SK-N-SH treated with all-trans-retinoic acid at 6 μM for 48 hours (cell line): ENCODE results near the gene TNFRSF8.

Experiments used
- ATAC-seq: fragments of 200-7000 bp; cut with Tn5 transposase; 3 replicates; pipeline ENCODE4 v1.9.1; 2020; ENCODE audit warnings: mild to moderate bottlenecking, moderate library complexity
- BACH2 ChIP-seq: fragments of 250-450 bp; sonication (Bioruptor Pico); IDR thresholded peaks from 2 replicates; pipeline ENCODE4 v1.9.0; 2021; ENCODE audit warnings: mild to moderate bottlenecking, borderline replicate concordance
- CSDC2 ChIP-seq: fragments of 250-450 bp; sonication (Bioruptor Pico); IDR thresholded peaks from 2 replicates; pipeline ENCODE4 v1.5.0; 2020; ENCODE audit warnings: mild to moderate bottlenecking, moderate library complexity
- ESRRG ChIP-seq: fragments of 250-450 bp; sonication (Bioruptor Pico); IDR thresholded peaks from 2 replicates; pipeline ENCODE4 v1.6.1; 2021; ENCODE audit warnings: mild to moderate bottlenecking
- GLIS3 ChIP-seq: fragments of 250-450 bp; sonication (Bioruptor Pico); IDR thresholded peaks from 2 replicates; pipeline ENCODE4 v1.5.0; 2020; ENCODE audit warnings: mild to moderate bottlenecking, moderate library complexity
- ISL1 ChIP-seq: fragments of 250-450 bp; sonication (Bioruptor Pico); IDR thresholded peaks from 2 replicates; pipeline ENCODE4 v2.1.2; 2022; ENCODE audit warnings: mild to moderate bottlenecking, moderate library complexity
- OSR1 ChIP-seq: fragments of 250-450 bp; sonication (Bioruptor Pico); IDR thresholded peaks from 2 replicates; pipeline ENCODE4 v1.8.0; 2022; ENCODE audit warnings: moderate library complexity, mild to moderate bottlenecking, inconsistent platforms
- PPARA ChIP-seq: fragments of 250-450 bp; sonication (Bioruptor Pico); IDR thresholded peaks from 2 replicates; pipeline ENCODE4 v1.5.0; 2020; ENCODE audit warnings: mild to moderate bottlenecking, borderline replicate concordance
- RARB ChIP-seq: fragments of 250-450 bp; sonication (Bioruptor Pico); IDR thresholded peaks from 2 replicates; pipeline ENCODE4 v1.8.0; 2021; ENCODE audit warnings: mild to moderate bottlenecking, moderate library complexity
- TCF4 ChIP-seq: fragments of 250-450 bp; sonication (Bioruptor Pico); IDR thresholded peaks from 2 replicates; pipeline ENCODE4 v1.8.0; 2021; ENCODE audit warnings: mild to moderate bottlenecking, moderate library complexity, borderline replicate concordance
- ZFP3 ChIP-seq: fragments of 250-450 bp; sonication (Bioruptor Pico); IDR thresholded peaks from 2 replicates; pipeline ENCODE4 v1.5.0; 2020; ENCODE audit warnings: mild to moderate bottlenecking, moderate library complexity
- ZFP30 ChIP-seq: fragments of 450-650 bp; formaldehyde crosslinking; IDR thresholded peaks from 2 replicates; pipeline ENCODE4 v1.5.0; 2022; ENCODE audit warnings: mild to moderate bottlenecking, moderate library complexity
- ZNF70 ChIP-seq: fragments of 450-650 bp; formaldehyde crosslinking; IDR thresholded peaks from 2 replicates; pipeline ENCODE4 v1.5.0; 2020; ENCODE audit warnings: mild to moderate bottlenecking, moderate library complexity
- ZNF8 ChIP-seq: fragments of 450-650 bp; formaldehyde crosslinking; IDR thresholded peaks from 2 replicates; pipeline ENCODE4 v1.5.0; 2020; ENCODE audit warnings: mild to moderate bottlenecking, moderate library complexity
- TF ChIP-seq, protein P1 (sequence below): fragments of 250-450 bp; sonication (Bioruptor Pico); IDR thresholded peaks from 2 replicates; pipeline ENCODE4 v1.8.0; 2020; ENCODE audit warnings: mild to moderate bottlenecking, moderate library complexity, borderline replicate concordance
- TF ChIP-seq, protein P2 (sequence below): fragments of 250-450 bp; sonication (Bioruptor Pico); IDR thresholded peaks from 2 replicates; pipeline ENCODE4 v1.8.0; 2021; ENCODE audit warnings: low read depth, mild to moderate bottlenecking, moderate library complexity, borderline replicate concordance
- TF ChIP-seq, protein P3 (sequence below): fragments of 250-450 bp; sonication (Bioruptor Pico); IDR thresholded peaks from 2 replicates; pipeline ENCODE4 v1.5.1; 2020; ENCODE audit warnings: low read depth, mild to moderate bottlenecking, moderate library complexity
- TF ChIP-seq, protein P4 (sequence below): fragments of 250-450 bp; sonication (Bioruptor Pico); IDR thresholded peaks from 2 replicates; pipeline ENCODE4 v1.5.1; 2021; ENCODE audit warnings: mild to moderate bottlenecking, moderate library complexity

The TNFRSF8 gene

DNA sequence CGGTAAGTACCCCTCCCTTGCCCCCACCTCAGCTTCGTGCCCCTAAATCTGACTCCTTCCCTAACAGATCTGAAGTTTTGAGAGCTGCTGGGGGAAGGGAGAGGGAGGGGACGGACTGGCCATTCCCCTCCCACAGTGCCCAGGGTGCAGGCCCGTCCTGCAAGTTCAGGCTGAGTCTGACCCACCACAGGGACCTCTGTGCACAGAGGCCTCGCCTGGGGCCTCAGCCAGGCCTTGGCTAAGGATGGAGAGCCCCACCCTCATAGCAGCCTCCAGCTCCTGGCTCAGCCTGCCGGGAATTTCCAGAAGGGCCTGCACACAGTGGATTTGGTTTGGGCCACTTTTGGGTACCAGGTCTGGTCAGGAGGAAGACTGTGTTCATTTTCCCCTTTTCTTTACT is 72.5 kb downstream of the TNFRSF8 start:
- no peak for ATAC-seq
- TF ChIP-seq OSR1: no peak
- no peak for TF ChIP-seq RARB (CRISPR knock-in tag)
- no peak for TF ChIP-seq CSDC2
- TF ChIP-seq ZFP3 (CRISPR knock-in tag): no peak
- no peak for TF ChIP-seq ISL1 (CRISPR knock-in tag)
- TF ChIP-seq, protein P1, sequence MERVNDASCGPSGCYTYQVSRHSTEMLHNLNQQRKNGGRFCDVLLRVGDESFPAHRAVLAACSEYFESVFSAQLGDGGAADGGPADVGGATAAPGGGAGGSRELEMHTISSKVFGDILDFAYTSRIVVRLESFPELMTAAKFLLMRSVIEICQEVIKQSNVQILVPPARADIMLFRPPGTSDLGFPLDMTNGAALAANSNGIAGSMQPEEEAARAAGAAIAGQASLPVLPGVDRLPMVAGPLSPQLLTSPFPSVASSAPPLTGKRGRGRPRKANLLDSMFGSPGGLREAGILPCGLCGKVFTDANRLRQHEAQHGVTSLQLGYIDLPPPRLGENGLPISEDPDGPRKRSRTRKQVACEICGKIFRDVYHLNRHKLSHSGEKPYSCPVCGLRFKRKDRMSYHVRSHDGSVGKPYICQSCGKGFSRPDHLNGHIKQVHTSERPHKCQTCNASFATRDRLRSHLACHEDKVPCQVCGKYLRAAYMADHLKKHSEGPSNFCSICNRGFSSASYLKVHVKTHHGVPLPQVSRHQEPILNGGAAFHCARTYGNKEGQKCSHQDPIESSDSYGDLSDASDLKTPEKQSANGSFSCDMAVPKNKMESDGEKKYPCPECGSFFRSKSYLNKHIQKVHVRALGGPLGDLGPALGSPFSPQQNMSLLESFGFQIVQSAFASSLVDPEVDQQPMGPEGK (CRISPR knock-in tag): no peak
- no peak for TF ChIP-seq ZNF70 (CRISPR knock-in tag)
- TF ChIP-seq, protein P2, sequence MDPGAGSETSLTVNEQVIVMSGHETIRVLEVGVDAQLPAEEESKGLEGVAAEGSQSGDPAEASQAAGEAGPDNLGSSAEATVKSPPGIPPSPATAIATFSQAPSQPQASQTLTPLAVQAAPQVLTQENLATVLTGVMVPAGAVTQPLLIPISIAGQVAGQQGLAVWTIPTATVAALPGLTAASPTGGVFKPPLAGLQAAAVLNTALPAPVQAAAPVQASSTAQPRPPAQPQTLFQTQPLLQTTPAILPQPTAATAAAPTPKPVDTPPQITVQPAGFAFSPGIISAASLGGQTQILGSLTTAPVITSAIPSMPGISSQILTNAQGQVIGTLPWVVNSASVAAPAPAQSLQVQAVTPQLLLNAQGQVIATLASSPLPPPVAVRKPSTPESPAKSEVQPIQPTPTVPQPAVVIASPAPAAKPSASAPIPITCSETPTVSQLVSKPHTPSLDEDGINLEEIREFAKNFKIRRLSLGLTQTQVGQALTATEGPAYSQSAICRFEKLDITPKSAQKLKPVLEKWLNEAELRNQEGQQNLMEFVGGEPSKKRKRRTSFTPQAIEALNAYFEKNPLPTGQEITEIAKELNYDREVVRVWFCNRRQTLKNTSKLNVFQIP (CRISPR knock-in tag): no peak
- TF ChIP-seq PPARA (CRISPR knock-in tag): no peak
- no peak for TF ChIP-seq BACH2 (CRISPR knock-in tag)
- TF ChIP-seq, protein P3, sequence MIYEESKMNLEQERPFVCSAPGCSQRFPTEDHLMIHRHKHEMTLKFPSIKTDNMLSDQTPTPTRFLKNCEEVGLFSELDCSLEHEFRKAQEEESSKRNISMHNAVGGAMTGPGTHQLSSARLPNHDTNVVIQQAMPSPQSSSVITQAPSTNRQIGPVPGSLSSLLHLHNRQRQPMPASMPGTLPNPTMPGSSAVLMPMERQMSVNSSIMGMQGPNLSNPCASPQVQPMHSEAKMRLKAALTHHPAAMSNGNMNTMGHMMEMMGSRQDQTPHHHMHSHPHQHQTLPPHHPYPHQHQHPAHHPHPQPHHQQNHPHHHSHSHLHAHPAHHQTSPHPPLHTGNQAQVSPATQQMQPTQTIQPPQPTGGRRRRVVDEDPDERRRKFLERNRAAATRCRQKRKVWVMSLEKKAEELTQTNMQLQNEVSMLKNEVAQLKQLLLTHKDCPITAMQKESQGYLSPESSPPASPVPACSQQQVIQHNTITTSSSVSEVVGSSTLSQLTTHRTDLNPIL (CRISPR knock-in tag): no peak
- TF ChIP-seq TCF4 (CRISPR knock-in tag): no peak
- TF ChIP-seq GLIS3 (CRISPR knock-in tag): no peak
- TF ChIP-seq ZNF8: no peak
- no peak for TF ChIP-seq ZFP30

DNA sequence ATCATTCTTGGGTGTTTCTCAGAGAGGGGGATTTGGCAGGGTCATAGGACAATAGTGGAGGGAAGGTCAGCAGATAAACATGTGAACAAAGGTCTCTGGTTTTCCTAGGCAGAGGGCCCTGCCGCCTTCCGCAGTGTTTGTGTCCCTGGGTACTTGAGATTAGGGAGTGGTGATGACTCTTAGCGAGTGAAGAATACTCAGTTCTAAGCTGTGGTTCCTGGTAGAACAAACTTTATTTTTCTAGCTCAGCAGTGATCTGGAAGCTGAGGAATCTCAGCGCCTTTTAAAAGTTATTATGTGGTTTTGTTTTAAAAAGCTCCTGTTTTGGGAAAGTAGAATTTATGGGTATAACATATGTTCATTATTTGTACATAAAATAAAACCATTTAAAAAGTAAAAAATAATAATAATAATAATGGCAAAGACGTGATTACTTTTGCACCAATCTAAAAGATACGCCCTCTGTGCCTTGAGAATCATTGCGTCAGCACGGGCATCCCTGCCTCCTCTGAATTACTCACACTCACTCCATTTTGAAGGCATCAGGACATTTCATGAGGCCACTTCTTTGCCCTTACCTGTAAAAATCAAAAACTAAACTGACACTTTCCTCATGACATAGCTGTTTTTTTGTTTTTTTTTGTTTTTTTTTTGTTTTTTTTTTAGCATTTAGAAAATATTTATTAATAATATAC is 74.0 kb downstream of the TNFRSF8 start:
- no peak for ATAC-seq
- TF ChIP-seq, protein P3 (CRISPR knock-in tag): no peak
- TF ChIP-seq GLIS3 (CRISPR knock-in tag) (no peak), PPARA (CRISPR knock-in tag) (no peak), ISL1 (CRISPR knock-in tag) (no peak), ZNF70 (CRISPR knock-in tag) (no peak), ESRRG (CRISPR knock-in tag) (no peak), TCF4 (CRISPR knock-in tag) (no peak), ZNF8 (no peak)
- TF ChIP-seq, protein P4, sequence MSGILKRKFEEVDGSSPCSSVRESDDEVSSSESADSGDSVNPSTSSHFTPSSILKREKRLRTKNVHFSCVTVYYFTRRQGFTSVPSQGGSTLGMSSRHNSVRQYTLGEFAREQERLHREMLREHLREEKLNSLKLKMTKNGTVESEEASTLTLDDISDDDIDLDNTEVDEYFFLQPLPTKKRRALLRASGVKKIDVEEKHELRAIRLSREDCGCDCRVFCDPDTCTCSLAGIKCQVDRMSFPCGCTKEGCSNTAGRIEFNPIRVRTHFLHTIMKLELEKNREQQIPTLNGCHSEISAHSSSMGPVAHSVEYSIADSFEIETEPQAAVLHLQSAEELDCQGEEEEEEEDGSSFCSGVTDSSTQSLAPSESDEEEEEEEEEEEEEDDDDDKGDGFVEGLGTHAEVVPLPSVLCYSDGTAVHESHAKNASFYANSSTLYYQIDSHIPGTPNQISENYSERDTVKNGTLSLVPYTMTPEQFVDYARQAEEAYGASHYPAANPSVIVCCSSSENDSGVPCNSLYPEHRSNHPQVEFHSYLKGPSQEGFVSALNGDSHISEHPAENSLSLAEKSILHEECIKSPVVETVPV (CRISPR knock-in tag): no peak

DNA sequence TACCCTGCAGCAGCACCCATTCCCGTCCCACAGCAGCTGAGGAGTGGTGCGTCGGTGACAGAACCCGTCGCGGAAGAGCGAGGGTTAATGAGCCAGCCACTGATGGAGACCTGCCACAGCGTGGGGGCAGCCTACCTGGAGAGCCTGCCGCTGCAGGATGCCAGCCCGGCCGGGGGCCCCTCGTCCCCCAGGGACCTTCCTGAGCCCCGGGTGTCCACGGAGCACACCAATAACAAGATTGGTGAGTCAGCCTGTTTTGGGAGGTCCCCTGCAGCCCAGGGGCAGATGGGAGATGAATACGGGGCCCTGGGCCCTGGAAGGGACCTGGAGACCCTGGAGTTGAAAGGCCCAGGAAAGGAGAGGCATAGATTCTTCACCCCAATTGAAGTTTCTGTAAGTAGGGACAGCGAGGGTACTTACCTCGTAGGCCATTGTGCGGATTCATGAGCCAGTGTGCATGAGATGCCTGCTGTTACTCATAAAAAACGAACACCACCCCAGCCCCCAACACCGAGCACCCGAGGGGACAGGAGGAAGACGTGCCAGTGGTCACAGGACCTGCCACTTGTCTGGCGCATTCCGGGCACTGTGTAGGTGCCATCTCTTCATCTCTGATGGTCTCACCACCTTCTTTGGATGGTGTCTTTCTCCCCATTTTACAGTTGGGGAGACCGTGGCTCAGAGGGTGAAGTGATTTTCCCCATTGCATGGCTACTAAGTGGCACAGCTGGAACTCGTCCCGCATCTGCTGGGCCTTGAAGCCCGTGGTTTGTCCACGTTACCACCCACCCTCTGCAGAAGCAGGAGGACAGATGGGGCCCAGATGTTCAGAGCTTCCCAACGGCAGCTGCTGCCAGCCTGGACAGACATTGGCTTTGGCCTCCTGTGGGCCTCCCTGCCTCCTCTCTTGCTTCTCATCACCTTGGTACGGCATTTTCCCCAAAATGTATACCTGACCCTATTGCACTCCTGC is 75.4 kb downstream of the TNFRSF8 start:
- no peak for ATAC-seq
- TF ChIP-seq, protein P3 (CRISPR knock-in tag): no peak
- TF ChIP-seq BACH2 (CRISPR knock-in tag) (no peak), OSR1 (no peak), ZFP3 (CRISPR knock-in tag) (no peak), ISL1 (CRISPR knock-in tag) (no peak), PPARA (CRISPR knock-in tag) (no peak), RARB (CRISPR knock-in tag) (no peak)
- TF ChIP-seq, protein P4 (CRISPR knock-in tag): no peak
